GM12878 (cell line): Measurements from ENCODE around the gene AP3M1. TPM values are rescaled to one million over a fixed set of nuclear protein-coding genes. Genes with fewer than 3 reads are reported as not detected.

ENCODE experiments used
- ATAC-seq: fragments of 200-7000 bp; cut with Tn5 transposase; 3 replicates; pipeline ENCODE4 v1.9.1; 2020; ENCODE audit warnings: mild to moderate bottlenecking, moderate library complexity
- BruUV-seq: library from RNA; stranded (reverse); fragments of 400-500 nt; replicated peaks from 2 replicates; lab custom pipeline; 2021; lab: Mats Ljungman, UMichigan
- CTCF ChIA-PET: fragments of 300-600 bp; sonication (Branson Sonifier 250); formaldehyde crosslinking; extraction: SDS; loops from one replicate; lab custom pipeline; 2021; ENCODE audit warnings: inconsistent platforms; lab: Yijun Ruan, JAX
- POLR2A ChIA-PET: fragments of 350-600 bp; formaldehyde crosslinking; extraction: SDS; loops from one replicate; lab custom pipeline; 2021; ENCODE audit warnings: inconsistent platforms; lab: Charles Lee
- RAD21 ChIA-PET: fragments of 300-600 bp; sonication (Branson Sonifier 250); formaldehyde crosslinking; loops from one replicate; lab custom pipeline; 2023; ENCODE audit warnings: antibody characterized with exemption; ENCODE audit not compliant: unreplicated experiment; lab: Charles Lee
- SMC1A ChIA-PET: fragments of 300-600 bp; sonication (Branson Sonifier 250); formaldehyde crosslinking; loops from one replicate; lab custom pipeline; 2023; ENCODE audit not compliant: unreplicated experiment, uncharacterized antibody; lab: Charles Lee
- DNase-seq: peaks from one replicate; pipeline ENCODE4 v3.0.0-alpha.2; 2011; ENCODE audit warnings: low read depth, low spot score
- FAIRE-seq: peaks from 3 replicates; lab custom pipeline; 2011; peaks lifted over from hg19 to GRCh38; lab: Jason Lieb, UNC
- H2AFZ ChIP-seq: 2 replicates; pipeline ENCODE4 v1.6.0; 2011; ENCODE audit warnings: low read depth, low read length, control low read depth; ENCODE audit not compliant: control insufficient read depth
- H3K27ac ChIP-seq: 2 replicates; pipeline ENCODE4 v1.5.1; 2011; ENCODE audit warnings: control low read depth; ENCODE audit not compliant: control insufficient read depth, insufficient read depth
- H3K27me3 ChIP-seq, 2 experiments: replicated peaks in 1 of 2; 2 replicates each; pipeline versions ENCODE4 v1.6.0 to v1.6.1; 2011; ENCODE audit warnings: low read length in 1 of 2; ENCODE audit not compliant: control insufficient read depth in 2 of 2, insufficient read depth in 2 of 2
- H3K36me3 ChIP-seq, 2 experiments: 2 replicates each; pipeline ENCODE4 v1.5.1; 2011; ENCODE audit warnings: low read length in 1 of 2; ENCODE audit not compliant: control insufficient read depth in 2 of 2, insufficient read depth in 2 of 2
- H3K4me1 ChIP-seq: 2 replicates; pipeline ENCODE4 v1.6.1; 2011; ENCODE audit warnings: mild to moderate bottlenecking, low read length, moderate library complexity, mixed read lengths; ENCODE audit not compliant: control insufficient read depth, insufficient read depth
- H3K4me2 ChIP-seq: 2 replicates; pipeline ENCODE4 v1.6.0; 2011; ENCODE audit warnings: control low read depth; ENCODE audit not compliant: control insufficient read depth, insufficient read depth
- H3K4me3 ChIP-seq: fragments of 200-600 bp; sonication (generic); 2 replicates; pipeline ENCODE4 v1.5.1; 2016
- H3K79me2 ChIP-seq: 2 replicates; pipeline ENCODE4 v1.6.0; 2011; ENCODE audit warnings: low read length; ENCODE audit not compliant: control insufficient read depth, insufficient read depth
- H3K9ac ChIP-seq: 2 replicates; pipeline ENCODE4 v1.8.0; 2011; ENCODE audit warnings: low read length, control low read depth, mixed read lengths; ENCODE audit not compliant: control insufficient read depth, insufficient read depth
- H3K9me3 ChIP-seq: replicated peaks from 3 replicates; pipeline ENCODE4 v1.5.1; 2011; ENCODE audit warnings: mild to moderate bottlenecking, low read length; ENCODE audit not compliant: control insufficient read depth, insufficient read depth
- H4K20me1 ChIP-seq: 2 replicates; pipeline ENCODE4 v1.6.0; 2011; ENCODE audit not compliant: control insufficient read depth, insufficient read depth
- ATF7 ChIP-seq: fragments of 450-650 bp; IDR thresholded peaks from 2 replicates; pipeline ENCODE4 v1.6.1; 2016; ENCODE audit warnings: low read depth, mild to moderate bottlenecking
- BACH1 ChIP-seq: fragments of 450-650 bp; IDR thresholded peaks from 2 replicates; pipeline ENCODE4 v1.6.1; 2017; ENCODE audit warnings: mild to moderate bottlenecking, borderline replicate concordance
- CTCF ChIP-seq, 3 experiments: IDR thresholded peaks in 2 of 3; conservative IDR thresholded peaks in 1 of 3; 2 replicates each; pipeline ENCODE4 v1.5.1; 2011; ENCODE audit warnings: low read depth in 3 of 3, low read length in 3 of 3, mild to moderate bottlenecking in 3 of 3, control low read depth in 2 of 3, moderate library complexity in 2 of 3, inconsistent platforms in 1 of 3, mixed read lengths in 1 of 3; ENCODE audit not compliant: control insufficient read depth in 2 of 3, insufficient read depth in 1 of 3; ENCODE audit errors: extremely low read depth in 1 of 3
- HDGF ChIP-seq: fragments of 450-650 bp; IDR thresholded peaks from 2 replicates; pipeline ENCODE4 v1.6.1; 2016; ENCODE audit warnings: antibody characterized with exemption
- NFYA ChIP-seq: IDR thresholded peaks from 2 replicates; pipeline ENCODE4 v1.6.1; 2011; ENCODE audit warnings: low read depth, mild to moderate bottlenecking, low read length, improper control_type of control experiment, borderline replicate concordance
- RAD21 ChIP-seq: IDR thresholded peaks from 2 replicates; pipeline ENCODE4 v1.6.1; 2011; ENCODE audit warnings: mild to moderate bottlenecking, low read depth, low read length, moderate library complexity; ENCODE audit not compliant: insufficient read depth
- SMC3 ChIP-seq: IDR thresholded peaks from 2 replicates; pipeline ENCODE4 v1.6.1; 2011; ENCODE audit warnings: low read length, improper control_type of control experiment, borderline replicate concordance
- SUPT20H ChIP-seq: IDR thresholded peaks from 2 replicates; pipeline ENCODE4 v1.6.1; 2011; ENCODE audit warnings: low read depth, mild to moderate bottlenecking, low read length, moderate library complexity, borderline replicate concordance; ENCODE audit not compliant: control insufficient read depth
- YY1 ChIP-seq: IDR thresholded peaks from 2 replicates; pipeline ENCODE4 v1.6.1; 2011; ENCODE audit warnings: low read depth, mild to moderate bottlenecking, low read length
- ZNF384 ChIP-seq: IDR thresholded peaks from 2 replicates; pipeline ENCODE4 v1.6.1; 2012; ENCODE audit warnings: low read depth, mild to moderate bottlenecking, low read length, improper control_type of control experiment, borderline replicate concordance
- WGBS: methylation state at CpG from one replicate; pipeline ENCODE4 v1.1.6; 2016; ENCODE audit warnings: low lambda C conversion rate; ENCODE audit not compliant: insufficient replicate concordance, insufficient coverage; ENCODE audit errors: missing lambda C conversion rate; 5-methylcytosine and 5-hydroxymethylcytosine counted together
- in situ Hi-C: fragments of 300-500 bp; cut with MboI; formaldehyde crosslinking; loops from 9 replicates; pipeline ENCODE4 v1.14.3; 2018; ENCODE audit warnings: mixed read lengths
- intact Hi-C: fragments of 100-400 bp; cut with micrococcal nuclease; formaldehyde crosslinking; loops from one replicate; pipeline ENCODE4 v1.14.2; 2022; ENCODE audit not compliant: unreplicated experiment
- polyA plus RNA-seq, 11 experiments: library from polyadenylated mRNA; depleted of rRNA in 4 of 11; unstranded in 6 of 11; stranded (reverse) in 5 of 11; fragments of >200 nt; fragmentation: Nextera tagmentation in 4 of 11; fragmentation: Illumina TruSeq in 1 of 11; extraction: Ambion mirVana in 4 of 11; extraction: Trizol in 1 of 11; gene quantifications; 1 replicate in 1 of 11; 2 replicates in 10 of 11; pipeline versions ENCODE4 v1.2.1 to v1.2.3, GENCODE V29; 2011 to 2016; ENCODE audit warnings: inconsistent platforms in 2 of 11, missing spikeins in 2 of 11, low read depth in 1 of 11
- total RNA-seq, 4 experiments: library from RNA; depleted of rRNA in 3 of 4; stranded (reverse); fragments of >200 nt in 3 of 4; fragmentation: Illumina TruSeq in 1 of 4; extraction: Trizol in 1 of 4; gene quantifications; 2 replicates each; pipeline versions ENCODE4 v1.2.1 to v1.2.3, GENCODE V29; 2013 to 2021
- TF ChIP-seq, protein P1 (sequence below): fragments of 450-650 bp; IDR thresholded peaks from 2 replicates; pipeline ENCODE4 v1.6.1; 2017; ENCODE audit warnings: mild to moderate bottlenecking, low read depth, inconsistent platforms; ENCODE audit not compliant: poor library complexity, severe bottlenecking

The AP3M1 gene
- total and polyA plus RNA-seq, 10 of the 15 experiments (the other 5 are each of a cell fraction or from before 2014, with no cell fraction given) = 22.1 to 83.4 (median 47.7) TPM

DNA sequence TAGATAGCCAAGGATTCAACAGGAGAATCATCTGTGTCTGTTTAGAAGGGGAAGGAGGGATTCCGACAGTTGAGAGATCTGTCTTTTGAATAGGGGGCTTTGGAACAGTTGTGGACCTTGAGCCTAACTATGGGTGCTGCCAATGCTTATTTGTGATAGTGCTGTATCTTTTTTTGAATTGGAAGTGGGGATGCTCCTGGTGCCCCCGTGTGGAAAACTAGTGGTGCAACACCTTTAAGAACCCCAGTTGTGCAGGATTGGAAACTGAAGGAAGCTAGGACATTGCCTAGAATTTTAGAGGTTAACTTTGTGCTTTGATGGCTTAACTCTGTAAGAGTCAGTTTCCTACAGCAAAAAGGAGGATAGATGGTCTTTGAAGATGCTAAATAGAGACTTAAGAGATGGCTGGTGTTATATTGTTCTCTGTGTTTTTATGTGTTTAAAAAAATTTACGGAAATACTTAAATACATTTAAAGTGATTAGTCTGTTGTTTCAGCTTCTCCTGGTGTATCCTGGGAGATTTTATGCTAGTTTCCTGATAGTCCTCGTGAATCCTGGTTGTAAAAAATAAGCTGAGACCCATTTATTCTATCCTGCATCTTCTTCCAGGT lies 69.3 kb downstream of the AP3M1 start:
- Histone ChIP-seq H3K4me1 (peaks cover 36% of the 10 kb centered on the region), H3K79me2 (no peaks in the 10 kb centered on the region), H3K27ac (no peak overlapping the region), H3K9ac (no peak overlapping the region), H3K4me2 (no peak overlapping the region), H4K20me1 (no peaks in the 10 kb centered on the region), H2AFZ (no peak overlapping the region), H3K9me3 (no peaks in the 10 kb centered on the region), H3K4me3 (no peak overlapping the region)
- ChIA-PET SMC1A (interaction anchor here (0.7 to 9.2 kb wide), 34 partner anchors 9 to 231 kb away, joined by 3 to 160 read pairs (median 6); partner anchors contain the start of gene VCL), CTCF (interaction anchor here (0.5 to 8.1 kb wide), 45 partner anchors 8 to 233 kb away, joined by 3 to 154 read pairs (median 5); partner anchors contain the start of gene VCL)
- no TSS peak for BruUV-seq
- DNase-seq = no peak
- ATAC-seq = peak; percentile 37; the same call in 2 of the 3 replicates
- peak; percentile 70 to 77 (median 71) for TF ChIP-seq CTCF (IDR thresholded peaks at IDR 0.05 in 2 of 3, conservative IDR thresholded peaks at IDR 0.05 in 1 of 3; ENCODE audit: control insufficient read depth in 2 of 3, extremely low read depth in 1 of 3, insufficient read depth in 1 of 3, low read depth in 3 of 3, low read length in 3 of 3)
- TF ChIP-seq, protein P1, sequence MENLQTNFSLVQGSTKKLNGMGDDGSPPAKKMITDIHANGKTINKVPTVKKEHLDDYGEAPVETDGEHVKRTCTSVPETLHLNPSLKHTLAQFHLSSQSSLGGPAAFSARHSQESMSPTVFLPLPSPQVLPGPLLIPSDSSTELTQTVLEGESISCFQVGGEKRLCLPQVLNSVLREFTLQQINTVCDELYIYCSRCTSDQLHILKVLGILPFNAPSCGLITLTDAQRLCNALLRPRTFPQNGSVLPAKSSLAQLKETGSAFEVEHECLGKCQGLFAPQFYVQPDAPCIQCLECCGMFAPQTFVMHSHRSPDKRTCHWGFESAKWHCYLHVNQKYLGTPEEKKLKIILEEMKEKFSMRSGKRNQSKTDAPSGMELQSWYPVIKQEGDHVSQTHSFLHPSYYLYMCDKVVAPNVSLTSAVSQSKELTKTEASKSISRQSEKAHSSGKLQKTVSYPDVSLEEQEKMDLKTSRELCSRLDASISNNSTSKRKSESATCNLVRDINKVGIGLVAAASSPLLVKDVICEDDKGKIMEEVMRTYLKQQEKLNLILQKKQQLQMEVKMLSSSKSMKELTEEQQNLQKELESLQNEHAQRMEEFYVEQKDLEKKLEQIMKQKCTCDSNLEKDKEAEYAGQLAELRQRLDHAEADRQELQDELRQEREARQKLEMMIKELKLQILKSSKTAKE = no peak
- no peak for TF ChIP-seq NFYA
- 0 out of 2 replicates have a peak, but pooled peaks have one; percentile 21 for TF ChIP-seq ZNF384
- no peak for TF ChIP-seq ATF7
- no peak for TF ChIP-seq HDGF
- TF ChIP-seq RAD21 = peak; percentile 83
- no peak for TF ChIP-seq SUPT20H
- peak; percentile 79 for TF ChIP-seq SMC3
- TF ChIP-seq BACH1 = no peak
- peak; percentile 30; the same call in 1 of the 2 replicates for TF ChIP-seq YY1
- TF ChIP-seq, all 136 proteins: peak for 5
- peak; percentile 35 for FAIRE-seq
- ChIA-PET POLR2A (interaction anchor here (0.6 to 1.6 kb wide), 2 partner anchors 11 to 195 kb away, joined by 4 read pairs; no protein-coding TSS in a partner anchor), RAD21 (interaction anchor here (0.9 to 6.8 kb wide), 18 partner anchors 14 to 209 kb away, joined by 3 to 105 read pairs (median 6); no protein-coding TSS in a partner anchor)
- Histone ChIP-seq H3K27me3 (no peaks in the 10 kb centered on the region), H3K36me3 (no peaks in the 10 kb centered on the region)
- in situ Hi-C loops = loop anchor here (25.0 kb wide), 1 partner anchor 194 kb away; no protein-coding TSS in a partner anchor
- WGBS = 48% methylated on average over 4 of the region's 4 CpGs
- intact Hi-C loops = loop anchor here (1.0 to 2.0 kb wide), 3 partner anchors 22 to 195 kb away; no protein-coding TSS in a partner anchor
